ENCODE measurements around the gene TMEM242. TPM values are rescaled to one million over a fixed set of nuclear protein-coding genes. Genes with fewer than 3 reads are reported as not detected.

The TMEM242 gene
- total and polyA plus RNA-seq, 2 donors (not counting 3 experiments of a cell fraction or from before 2014, with no cell fraction given) = 5.3 to 15.5 TPM

DNA sequence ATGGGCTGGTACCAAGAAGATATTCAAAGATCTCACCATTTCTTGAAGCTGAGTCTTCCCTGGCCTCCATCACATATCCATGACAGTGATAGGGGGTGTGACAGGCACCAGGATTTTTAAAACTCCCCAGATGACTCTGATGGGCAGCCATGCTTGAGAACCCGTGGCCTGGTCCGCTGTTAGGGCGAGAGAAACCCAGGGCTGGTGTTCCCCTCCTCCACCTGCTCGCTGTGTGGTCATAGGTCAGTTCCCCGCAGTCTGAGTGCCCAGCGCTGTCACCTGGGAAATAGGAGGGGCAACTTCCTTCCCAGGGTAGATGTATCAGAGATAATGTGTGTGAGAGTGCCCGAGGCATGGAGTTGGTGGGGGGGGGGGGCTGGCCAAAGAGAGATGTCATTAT is 50.9 kb downstream of the TMEM242 start:
- no peaks in the 10 kb centered on the region for H3K79me2 ChIP-seq (ENCODE audit: control insufficient read depth, insufficient read depth, low read length)
- no TSS peak for BruUV-seq (replicated peaks)

More for the DNA sequence above, 50.9 kb downstream of the TMEM242 start:
- TF ChIP-seq, protein P1, sequence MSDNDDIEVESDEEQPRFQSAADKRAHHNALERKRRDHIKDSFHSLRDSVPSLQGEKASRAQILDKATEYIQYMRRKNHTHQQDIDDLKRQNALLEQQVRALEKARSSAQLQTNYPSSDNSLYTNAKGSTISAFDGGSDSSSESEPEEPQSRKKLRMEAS (IDR thresholded peaks at IDR 0.05; ENCODE audit: insufficient read depth, insufficient read length) = no peak
- no peak for TF ChIP-seq GATA2 (IDR thresholded peaks at IDR 0.05; ENCODE audit: insufficient read depth, insufficient read length, low read depth, low read length)
- TF ChIP-seq EZH2 (IDR thresholded peaks at IDR 0.05; ENCODE audit: borderline replicate concordance, low read depth, low read length, severe bottlenecking) = no peak
- TF ChIP-seq MYC (IDR thresholded peaks at IDR 0.05; ENCODE audit: low read depth, low read length) = no peak
- TF ChIP-seq, protein P2, sequence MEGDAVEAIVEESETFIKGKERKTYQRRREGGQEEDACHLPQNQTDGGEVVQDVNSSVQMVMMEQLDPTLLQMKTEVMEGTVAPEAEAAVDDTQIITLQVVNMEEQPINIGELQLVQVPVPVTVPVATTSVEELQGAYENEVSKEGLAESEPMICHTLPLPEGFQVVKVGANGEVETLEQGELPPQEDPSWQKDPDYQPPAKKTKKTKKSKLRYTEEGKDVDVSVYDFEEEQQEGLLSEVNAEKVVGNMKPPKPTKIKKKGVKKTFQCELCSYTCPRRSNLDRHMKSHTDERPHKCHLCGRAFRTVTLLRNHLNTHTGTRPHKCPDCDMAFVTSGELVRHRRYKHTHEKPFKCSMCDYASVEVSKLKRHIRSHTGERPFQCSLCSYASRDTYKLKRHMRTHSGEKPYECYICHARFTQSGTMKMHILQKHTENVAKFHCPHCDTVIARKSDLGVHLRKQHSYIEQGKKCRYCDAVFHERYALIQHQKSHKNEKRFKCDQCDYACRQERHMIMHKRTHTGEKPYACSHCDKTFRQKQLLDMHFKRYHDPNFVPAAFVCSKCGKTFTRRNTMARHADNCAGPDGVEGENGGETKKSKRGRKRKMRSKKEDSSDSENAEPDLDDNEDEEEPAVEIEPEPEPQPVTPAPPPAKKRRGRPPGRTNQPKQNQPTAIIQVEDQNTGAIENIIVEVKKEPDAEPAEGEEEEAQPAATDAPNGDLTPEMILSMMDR (IDR thresholded peaks at IDR 0.05; ENCODE audit: extremely low read depth in 1 of 2, insufficient read depth in 1 of 2, low read depth in 1 of 2, low read length in 2 of 2) = no peak
- TF ChIP-seq FOS (IDR thresholded peaks at IDR 0.05; ENCODE audit: borderline replicate concordance, insufficient read depth, low read length) = no peak
- no peak for TF ChIP-seq JUN (IDR thresholded peaks at IDR 0.05; ENCODE audit: borderline replicate concordance, insufficient read depth, insufficient read length, low read depth)
- no peak for TF ChIP-seq POLR2A (IDR thresholded peaks at IDR 0.05; ENCODE audit: low read depth, low read length)
- TF ChIP-seq POLR2AphosphoS5 (IDR thresholded peaks at IDR 0.05; ENCODE audit: insufficient read depth, low read depth, low read length) = no peak
- H3K9ac ChIP-seq (replicated peaks; ENCODE audit: extremely low read depth, insufficient read depth, low read length) = no peak overlapping the region
- H4K20me1 ChIP-seq (replicated peaks; ENCODE audit: control insufficient read depth, extremely low read depth, insufficient read depth, low read length) = no peaks in the 10 kb centered on the region
- no peak overlapping the region for H3K27ac ChIP-seq (ENCODE audit: insufficient read depth, low read depth, low read length)
- ChIA-PET POLR2A (no interaction called here), CTCF (interaction anchor here (1.0 to 1.3 kb wide), 4 partner anchors 9 to 53 kb away, joined by 3 to 4 read pairs (median 4); no protein-coding TSS in a partner anchor)
- H3K4me1 ChIP-seq (ENCODE audit: control insufficient read depth, extremely low read depth, insufficient read depth, low read length) = peaks cover 19% of the 10 kb centered on the region
- H3K4me2 ChIP-seq (ENCODE audit: insufficient read depth, low read length) = no peak overlapping the region
- no peaks in the 10 kb centered on the region for H3K27me3 ChIP-seq (ENCODE audit: control insufficient read depth in 2 of 2, insufficient read depth in 2 of 2, low read length in 2 of 2)
- DNase-seq (ENCODE audit: low read depth, low spot score) (no peak), FAIRE-seq (no peak)
- intact Hi-C loops (cut with micrococcal nuclease) (loop anchor here (5.0 kb wide), 1 partner anchor 240 kb away; no protein-coding TSS in a partner anchor), dilution Hi-C loops (cut with MboI; ENCODE audit: extremely low pct_ligation_motif_present, low sequenced_read_pairs) (no loop called here)
- H3K36me3 ChIP-seq (ENCODE audit: control insufficient read depth in 2 of 2, extremely low read depth in 1 of 2, insufficient read depth in 2 of 2, low read length in 2 of 2) = no peaks in the 10 kb centered on the region
- no peak overlapping the region for H2AFZ ChIP-seq (ENCODE audit: low read depth, low read length)
- no peak overlapping the region for H3K4me3 ChIP-seq (replicated peaks in 1 of 3; ENCODE audit: insufficient read depth in 1 of 3, low read depth in 1 of 3, low read length in 3 of 3)
- no peaks in the 10 kb centered on the region for H3K9me3 ChIP-seq (replicated peaks; ENCODE audit: control insufficient read depth, insufficient read depth, low read length)
- H3K9me1 ChIP-seq (replicated peaks; ENCODE audit: control insufficient read depth, extremely low read depth, insufficient read depth, low read length) = no peaks in the 10 kb centered on the region

All from endothelial cell of umbilical vein (primary cell).